ENCODE results near the gene CRACDL. TPM values are rescaled to one million over a fixed set of nuclear protein-coding genes. Genes with fewer than 3 reads are reported as not detected.

The CRACDL gene
- total and polyA plus RNA-seq, 2 of the 13 experiments (the other 11 are each of a cell fraction or from before 2014, with no cell fraction given): 0.15 to 0.26 TPM

DNA sequence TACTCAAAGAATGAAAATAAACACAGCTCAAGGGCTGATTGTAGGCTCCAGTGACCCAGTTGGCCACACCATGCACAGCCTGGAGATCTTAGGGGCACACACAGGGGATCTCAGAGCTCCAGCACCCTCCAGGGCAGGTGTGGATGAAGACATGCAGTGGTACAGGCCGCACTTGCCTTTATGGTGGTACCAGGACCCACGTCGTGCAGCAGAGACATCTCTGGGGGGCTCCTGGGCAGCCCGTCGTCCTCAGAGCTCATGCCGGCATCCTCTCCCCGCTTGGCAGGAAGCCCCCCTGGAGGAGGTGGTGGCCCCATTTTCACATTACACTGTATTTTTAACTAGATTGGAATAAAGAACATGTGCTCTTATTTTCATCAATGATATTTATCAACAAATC, 103.9 kb downstream of the CRACDL start:
- H3K79me2 ChIP-seq (ENCODE audit: insufficient read depth, low read length): no peaks in the 10 kb centered on the region
- in situ Hi-C loops (cut with HindIII; ENCODE audit: extremely low pct_ligation_motif_present, low pct_unique_long_range_greater_than_20kb): loop anchor here (25.0 kb wide), 1 partner anchor 420 kb away; no protein-coding TSS in a partner anchor
- intact Hi-C loops (cut with micrococcal nuclease; ENCODE audit: unreplicated experiment): no loop called here
- H3K9me3 ChIP-seq (ENCODE audit: low read length): no peaks in the 10 kb centered on the region
- CTCF ChIA-PET (ENCODE audit: low intra/inter-chr PET ratio, low total read pairs): interaction anchor here (1.5 kb wide), 1 partner anchor 183 kb away, joined by 4 read pairs; no protein-coding TSS in a partner anchor
- POLR2A ChIA-PET: interaction anchor here (1.7 to 1.8 kb wide), 2 partner anchors 28 to 36 kb away, joined by 4 to 6 read pairs; no protein-coding TSS in a partner anchor
- H3K27me3 ChIP-seq (ENCODE audit: control insufficient read depth in 1 of 2, insufficient read depth in 2 of 2, low read length in 2 of 2): no peaks in the 10 kb centered on the region
- no peak overlapping the region for H3K4me3 ChIP-seq (replicated peaks in 1 of 3; ENCODE audit: insufficient read depth in 1 of 3, low read depth in 2 of 3, low read length in 3 of 3)
- H2AFZ ChIP-seq (ENCODE audit: low read length): no peak overlapping the region
- H3K36me3 ChIP-seq (replicated peaks in 1 of 2; ENCODE audit: control insufficient read depth in 1 of 2, insufficient read depth in 2 of 2, low read length in 2 of 2): no peaks in the 10 kb centered on the region
- no peak overlapping the region for H3K4me2 ChIP-seq (ENCODE audit: low read depth, low read length)
- no peak for FAIRE-seq
- H4K20me1 ChIP-seq (ENCODE audit: insufficient read depth, low read length): no peaks in the 10 kb centered on the region
- no TSS peak for BruUV-seq (replicated peaks)
- peaks cover 80% of the 10 kb centered on the region for H3K4me1 ChIP-seq (ENCODE audit: insufficient read depth, low read length)
- no peak for ATAC-seq
- no peak for DNase-seq (ENCODE audit: low spot score)
- no peak overlapping the region for H3K9ac ChIP-seq (ENCODE audit: insufficient read depth, low read depth, low read length)
- WGBS (ENCODE audit: low lambda C conversion rate): 94% methylated on average over 6 of the region's 7 CpGs
- no peak overlapping the region for H3K27ac ChIP-seq (ENCODE audit: extremely low read length, insufficient read depth, low read length)
- TF ChIP-seq ZNF263 (CRISPR knock-in tag; IDR thresholded peaks at IDR 0.05): no peak
- no peak for TF ChIP-seq ATF6 (CRISPR knock-in tag; conservative IDR thresholded peaks at IDR 0.05)
- TF ChIP-seq, protein P1, sequence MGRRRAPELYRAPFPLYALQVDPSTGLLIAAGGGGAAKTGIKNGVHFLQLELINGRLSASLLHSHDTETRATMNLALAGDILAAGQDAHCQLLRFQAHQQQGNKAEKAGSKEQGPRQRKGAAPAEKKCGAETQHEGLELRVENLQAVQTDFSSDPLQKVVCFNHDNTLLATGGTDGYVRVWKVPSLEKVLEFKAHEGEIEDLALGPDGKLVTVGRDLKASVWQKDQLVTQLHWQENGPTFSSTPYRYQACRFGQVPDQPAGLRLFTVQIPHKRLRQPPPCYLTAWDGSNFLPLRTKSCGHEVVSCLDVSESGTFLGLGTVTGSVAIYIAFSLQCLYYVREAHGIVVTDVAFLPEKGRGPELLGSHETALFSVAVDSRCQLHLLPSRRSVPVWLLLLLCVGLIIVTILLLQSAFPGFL (CRISPR knock-in tag; IDR thresholded peaks at IDR 0.05): no peak
- TF ChIP-seq, protein P2, sequence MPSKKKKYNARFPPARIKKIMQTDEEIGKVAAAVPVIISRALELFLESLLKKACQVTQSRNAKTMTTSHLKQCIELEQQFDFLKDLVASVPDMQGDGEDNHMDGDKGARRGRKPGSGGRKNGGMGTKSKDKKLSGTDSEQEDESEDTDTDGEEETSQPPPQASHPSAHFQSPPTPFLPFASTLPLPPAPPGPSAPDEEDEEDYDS (CRISPR knock-in tag; IDR thresholded peaks at IDR 0.05): no peak
- TF ChIP-seq ZNF704 (CRISPR knock-in tag; IDR thresholded peaks at IDR 0.05; ENCODE audit: borderline replicate concordance): no peak
- no peak for TF ChIP-seq HOXD1 (CRISPR knock-in tag; IDR thresholded peaks at IDR 0.05)
- no peak for TF ChIP-seq TOE1 (CRISPR knock-in tag; IDR thresholded peaks at IDR 0.05)
- TF ChIP-seq SALL1 (CRISPR knock-in tag; IDR thresholded peaks at IDR 0.05): no peak
- no peak for TF ChIP-seq ZNF235 (CRISPR knock-in tag; IDR thresholded peaks at IDR 0.05; ENCODE audit: borderline replicate concordance)
- TF ChIP-seq, protein P3, sequence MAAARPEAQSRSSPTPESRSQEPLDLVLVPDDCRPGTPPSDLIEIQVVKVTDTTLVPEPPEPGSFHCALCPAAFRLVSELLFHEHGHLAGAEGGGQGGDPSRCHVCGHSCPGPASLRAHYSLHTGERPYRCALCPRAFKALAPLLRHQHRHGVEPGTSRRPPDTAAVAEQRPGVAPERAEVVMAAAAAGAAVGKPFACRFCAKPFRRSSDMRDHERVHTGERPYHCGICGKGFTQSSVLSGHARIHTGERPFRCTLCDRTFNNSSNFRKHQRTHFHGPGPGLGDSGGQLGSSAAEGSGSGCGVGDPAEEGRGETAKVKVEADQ (CRISPR knock-in tag; IDR thresholded peaks at IDR 0.05; ENCODE audit: borderline replicate concordance): no peak
- TF ChIP-seq RFXANK (CRISPR knock-in tag; IDR thresholded peaks at IDR 0.05): no peak
- TF ChIP-seq ZBTB39 (CRISPR knock-in tag; IDR thresholded peaks at IDR 0.05): no peak
- TF ChIP-seq, protein P4, sequence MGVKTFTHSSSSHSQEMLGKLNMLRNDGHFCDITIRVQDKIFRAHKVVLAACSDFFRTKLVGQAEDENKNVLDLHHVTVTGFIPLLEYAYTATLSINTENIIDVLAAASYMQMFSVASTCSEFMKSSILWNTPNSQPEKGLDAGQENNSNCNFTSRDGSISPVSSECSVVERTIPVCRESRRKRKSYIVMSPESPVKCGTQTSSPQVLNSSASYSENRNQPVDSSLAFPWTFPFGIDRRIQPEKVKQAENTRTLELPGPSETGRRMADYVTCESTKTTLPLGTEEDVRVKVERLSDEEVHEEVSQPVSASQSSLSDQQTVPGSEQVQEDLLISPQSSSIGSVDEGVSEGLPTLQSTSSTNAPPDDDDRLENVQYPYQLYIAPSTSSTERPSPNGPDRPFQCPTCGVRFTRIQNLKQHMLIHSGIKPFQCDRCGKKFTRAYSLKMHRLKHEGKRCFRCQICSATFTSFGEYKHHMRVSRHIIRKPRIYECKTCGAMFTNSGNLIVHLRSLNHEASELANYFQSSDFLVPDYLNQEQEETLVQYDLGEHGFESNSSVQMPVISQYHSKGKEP (CRISPR knock-in tag; IDR thresholded peaks at IDR 0.05): no peak
- no peak for TF ChIP-seq ATF1 (CRISPR knock-in tag; IDR thresholded peaks at IDR 0.05)
